ENCODE data around the gene SENP8. TPM values are rescaled to one million over a fixed set of nuclear protein-coding genes. Genes with fewer than 3 reads are reported as not detected.

The SENP8 gene
- total RNA-seq, 1 donor from 2014 or later = 6.1 TPM

- no peaks in the 10 kb centered on the region for H3K36me3 Mint-ChIP-seq
- DNase-seq (ENCODE audit: extremely low spot score, unreplicated experiment) = no peak
- TF ChIP-seq CTCF (conservative IDR thresholded peaks at IDR 0.05) = no peak
- no peaks in the 10 kb centered on the region for H3K9me3 Mint-ChIP-seq
- H3K27me3 Mint-ChIP-seq = no peaks in the 10 kb centered on the region
- peaks cover 7% of the 10 kb centered on the region for H3K4me1 Mint-ChIP-seq (ENCODE audit: unreplicated experiment)
- no peak overlapping the region for H3K4me3 Mint-ChIP-seq
- H3K27ac Mint-ChIP-seq = no peak overlapping the region
These were observed 10.2 kb downstream of the SENP8 start for GRCh38 chr15:72128359-72128758.

- no peak for TF ChIP-seq CTCF (conservative IDR thresholded peaks at IDR 0.05)
- Mint-ChIP-seq H3K9me3 (no peaks in the 10 kb centered on the region), H3K4me1 (ENCODE audit: unreplicated experiment) (peaks cover 7% of the 10 kb centered on the region), H3K27ac (no peak overlapping the region), H3K4me3 (no peak overlapping the region), H3K27me3 (no peaks in the 10 kb centered on the region), H3K36me3 (no peaks in the 10 kb centered on the region)
- DNase-seq (ENCODE audit: extremely low spot score, unreplicated experiment) = no peak
These were observed 12.1 kb downstream of the SENP8 start for GRCh38 chr15:72130272-72130671.

- TF ChIP-seq CTCF (conservative IDR thresholded peaks at IDR 0.05) = no peak
- Mint-ChIP-seq H3K9me3 (no peaks in the 10 kb centered on the region), H3K27me3 (no peaks in the 10 kb centered on the region), H3K4me3 (no peak overlapping the region), H3K36me3 (no peaks in the 10 kb centered on the region), H3K27ac (no peak overlapping the region), H3K4me1 (ENCODE audit: unreplicated experiment) (peaks cover 11% of the 10 kb centered on the region)
- no peak for DNase-seq (ENCODE audit: extremely low spot score, unreplicated experiment)
These were observed 13.7 kb downstream of the SENP8 start for GRCh38 chr15:72131922-72132321.

- H3K36me3 Mint-ChIP-seq = no peaks in the 10 kb centered on the region
- no peak for TF ChIP-seq CTCF (conservative IDR thresholded peaks at IDR 0.05)
- H3K27ac Mint-ChIP-seq = no peak overlapping the region
- DNase-seq (ENCODE audit: extremely low spot score, unreplicated experiment) = no peak
- H3K9me3 Mint-ChIP-seq = no peaks in the 10 kb centered on the region
- H3K27me3 Mint-ChIP-seq = no peaks in the 10 kb centered on the region
- peaks cover 6% of the 10 kb centered on the region for H3K4me1 Mint-ChIP-seq (ENCODE audit: unreplicated experiment)
- H3K4me3 Mint-ChIP-seq = no peak overlapping the region
These were observed 15.0 kb downstream of the SENP8 start for GRCh38 chr15:72133211-72133610.

GRCh38 chr15:72135719-72136118 lies 17.5 kb downstream of the SENP8 start:
- peaks cover 6% of the 10 kb centered on the region for H3K36me3 Mint-ChIP-seq
- H3K4me3 Mint-ChIP-seq = no peak overlapping the region
- H3K9me3 Mint-ChIP-seq = no peaks in the 10 kb centered on the region
- DNase-seq (ENCODE audit: extremely low spot score, unreplicated experiment) = no peak
- TF ChIP-seq CTCF (conservative IDR thresholded peaks at IDR 0.05) = no peak
- peaks cover 6% of the 10 kb centered on the region for H3K4me1 Mint-ChIP-seq (ENCODE audit: unreplicated experiment)
- no peaks in the 10 kb centered on the region for H3K27me3 Mint-ChIP-seq
- H3K27ac Mint-ChIP-seq = no peak overlapping the region
